Neural cell (in vitro differentiated cells): ENCODE results near the gene ADCK2. TPM values are rescaled to one million over a fixed set of nuclear protein-coding genes. Genes with fewer than 3 reads are reported as not detected.
A peak's percentile ranks its signal among the peaks of the same experiment; 100 is the strongest.
"Not testable (repeated sequence)": the region's sequence is repeated elsewhere in the genome, so short reads cannot be mapped to it uniquely, and the experiment has no call there.

Experiments used
- H2AFZ ChIP-seq: fragments of 200-600, 300-800 bp; sonication (generic), shearing (Covaris generic); 2 replicates; pipeline ENCODE4 v1.6.0; 2014; ENCODE audit warnings: low read depth, mild to moderate bottlenecking, antibody characterized with exemption, low read length, moderate library complexity
- H3F3A ChIP-seq: fragments of 200-600 bp; shearing (Covaris generic); 2 replicates; pipeline ENCODE4 v1.6.1; 2016; ENCODE audit warnings: mild to moderate bottlenecking, moderate library complexity, mixed read lengths, antibody characterized with exemption, low read length; ENCODE audit not compliant: insufficient read depth, poor library complexity, severe bottlenecking
- H3K27ac ChIP-seq: fragments of 200-600, 300-800 bp; sonication (generic), shearing (Covaris generic); 2 replicates; pipeline ENCODE4 v1.5.1; 2014; ENCODE audit warnings: mild to moderate bottlenecking, low read length, moderate library complexity
- H3K27me3 ChIP-seq: fragments of 300-800, 200-600 bp; sonication (generic), shearing (Covaris generic); 2 replicates; pipeline ENCODE4 v1.6.0; 2014; ENCODE audit warnings: mild to moderate bottlenecking, low read depth, low read length, moderate library complexity; ENCODE audit not compliant: insufficient read depth
- H3K36me3 ChIP-seq: fragments of 300-800, 200-600 bp; sonication (generic), shearing (Covaris generic); 2 replicates; pipeline ENCODE4 v1.5.1; 2014; ENCODE audit warnings: mild to moderate bottlenecking, antibody characterized with exemption, low read length, moderate library complexity; ENCODE audit not compliant: insufficient read depth
- H3K4me2 ChIP-seq: fragments of 300-800, 200-600 bp; sonication (generic), shearing (Covaris generic); 2 replicates; pipeline ENCODE4 v1.6.0; 2014; ENCODE audit warnings: mild to moderate bottlenecking, low read length
- H3K4me3 ChIP-seq: fragments of 300-800, 200-600 bp; sonication (generic), shearing (Covaris generic); 2 replicates; pipeline ENCODE4 v1.5.1; 2014; ENCODE audit warnings: mild to moderate bottlenecking, low read length, moderate library complexity
- H3K79me2 ChIP-seq: fragments of 200-600 bp; shearing (Covaris generic); replicated peaks from 2 replicates; pipeline ENCODE4 v1.6.0; 2014; ENCODE audit warnings: mild to moderate bottlenecking, low read length, moderate library complexity; ENCODE audit not compliant: insufficient read depth
- H3K9ac ChIP-seq: fragments of 300-800, 200-600 bp; sonication (generic), shearing (Covaris generic); 2 replicates; pipeline ENCODE4 v1.6.1; 2016; ENCODE audit warnings: mild to moderate bottlenecking, low read length, mixed read lengths
- H3K9me2 ChIP-seq: fragments of 200-600 bp; shearing (Covaris generic); 2 replicates; pipeline ENCODE4 v1.6.1; 2016; ENCODE audit warnings: mild to moderate bottlenecking, low read length, mixed read lengths; ENCODE audit not compliant: insufficient read depth
- H3K9me3 ChIP-seq: fragments of 200-600, 300-800 bp; sonication (generic), shearing (Covaris generic); 2 replicates; pipeline ENCODE4 v1.6.1; 2016; ENCODE audit warnings: mild to moderate bottlenecking, mixed run types, low read length, moderate library complexity, mixed read lengths
- H4K20me1 ChIP-seq: fragments of 200-600 bp; shearing (Covaris generic); 2 replicates; pipeline ENCODE4 v1.6.1; 2016; ENCODE audit warnings: mild to moderate bottlenecking, mixed run types; ENCODE audit not compliant: insufficient read depth
- EP300 ChIP-seq: fragments of 450-650 bp; conservative IDR thresholded peaks from 2 replicates; pipeline ENCODE4 v1.6.1; 2014; ENCODE audit warnings: antibody characterized with exemption, mild to moderate bottlenecking, moderate library complexity; ENCODE audit not compliant: poor library complexity, severe bottlenecking
- EZH2 ChIP-seq: fragments of 200-600, 300-800 bp; shearing (Covaris generic), sonication (generic); IDR thresholded peaks from 2 replicates; pipeline ENCODE4 v1.6.1; 2014; ENCODE audit warnings: antibody characterized with exemption, low read length, borderline replicate concordance, mild to moderate bottlenecking; ENCODE audit not compliant: insufficient read depth, poor library complexity, severe bottlenecking
- MXI1 ChIP-seq: fragments of 450-650 bp; conservative IDR thresholded peaks from 2 replicates; pipeline ENCODE4 v1.6.1; 2014; ENCODE audit warnings: antibody characterized with exemption, mild to moderate bottlenecking; ENCODE audit not compliant: poor library complexity, severe bottlenecking
- POLR2AphosphoS5 ChIP-seq: IDR thresholded peaks from 2 replicates; pipeline ENCODE4 v1.6.1; 2012
- RAD21 ChIP-seq: fragments of 450-650 bp; conservative IDR thresholded peaks from 2 replicates; pipeline ENCODE4 v1.6.1; 2014; ENCODE audit warnings: antibody characterized with exemption, mild to moderate bottlenecking, moderate library complexity
- SMC3 ChIP-seq: fragments of 450-650 bp; conservative IDR thresholded peaks from 2 replicates; pipeline ENCODE4 v1.6.1; 2014; ENCODE audit warnings: antibody characterized with exemption, mild to moderate bottlenecking, moderate library complexity; ENCODE audit not compliant: poor library complexity
- TAF1 ChIP-seq: IDR thresholded peaks from 2 replicates; pipeline ENCODE4 v1.6.1; 2012; ENCODE audit warnings: low read depth
- polyA plus RNA-seq: library from polyadenylated mRNA; depleted of rRNA; stranded (reverse); fragments of >200 nt; gene quantifications from 2 replicates; pipeline ENCODE4 v1.2.3, GENCODE V29; 2014
- TF ChIP-seq, protein P1 (sequence below): fragments of 450-650 bp; IDR thresholded peaks from 2 replicates; pipeline ENCODE4 v1.5.1; 2014; ENCODE audit warnings: antibody characterized with exemption, mild to moderate bottlenecking, moderate library complexity; ENCODE audit not compliant: poor library complexity, severe bottlenecking
- TF ChIP-seq, protein P2 (sequence below): IDR thresholded peaks from 2 replicates; pipeline ENCODE4 v1.6.1; 2012; ENCODE audit warnings: borderline replicate concordance

ADCK2 gene
- polyA plus RNA-seq, 1 donor from 2014 or later, result 20.2 TPM

DNA sequence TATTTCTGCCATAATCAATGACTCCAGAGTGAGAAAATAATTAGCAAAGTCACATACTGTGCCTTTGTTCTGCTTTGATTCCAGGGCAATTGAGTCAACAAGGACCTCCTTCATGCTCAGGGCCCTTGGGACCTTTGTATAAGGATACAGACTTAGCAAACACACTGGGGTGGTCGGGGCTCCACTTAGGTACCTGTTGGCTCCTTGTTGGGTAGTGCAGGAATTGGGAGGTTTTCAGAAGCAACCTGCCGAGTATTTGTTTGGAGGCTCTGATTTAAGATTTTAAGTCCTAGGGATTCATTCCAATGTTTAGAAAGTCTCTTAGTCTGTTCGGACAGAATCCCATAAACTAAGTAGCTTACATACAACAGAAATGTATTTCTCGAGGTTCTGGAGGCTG lies 3.0 kb downstream of the ADCK2 start:
- Histone ChIP-seq H3K79me2 (no peaks in the 10 kb centered on the region), H3F3A (no peaks in the 10 kb centered on the region), H2AFZ (no peak overlapping the region), H3K4me2 (no peak overlapping the region), H3K27me3 (peaks cover 13% of the 10 kb centered on the region), H3K36me3 (no peaks in the 10 kb centered on the region), H3K9me2 (no peaks in the 10 kb centered on the region), H3K4me3 (peak overlapping the region; percentile 9), H3K9ac (no peak overlapping the region), H3K9me3 (no peaks in the 10 kb centered on the region), H3K27ac (no peak overlapping the region), H4K20me1 (no peaks in the 10 kb centered on the region)
- TF ChIP-seq TAF1 (no peak), EP300 (no peak), POLR2AphosphoS5 (no peak), EZH2 (no peak), MXI1 (no peak), SMC3 (no peak), RAD21 (no peak)
- TF ChIP-seq, protein P1, sequence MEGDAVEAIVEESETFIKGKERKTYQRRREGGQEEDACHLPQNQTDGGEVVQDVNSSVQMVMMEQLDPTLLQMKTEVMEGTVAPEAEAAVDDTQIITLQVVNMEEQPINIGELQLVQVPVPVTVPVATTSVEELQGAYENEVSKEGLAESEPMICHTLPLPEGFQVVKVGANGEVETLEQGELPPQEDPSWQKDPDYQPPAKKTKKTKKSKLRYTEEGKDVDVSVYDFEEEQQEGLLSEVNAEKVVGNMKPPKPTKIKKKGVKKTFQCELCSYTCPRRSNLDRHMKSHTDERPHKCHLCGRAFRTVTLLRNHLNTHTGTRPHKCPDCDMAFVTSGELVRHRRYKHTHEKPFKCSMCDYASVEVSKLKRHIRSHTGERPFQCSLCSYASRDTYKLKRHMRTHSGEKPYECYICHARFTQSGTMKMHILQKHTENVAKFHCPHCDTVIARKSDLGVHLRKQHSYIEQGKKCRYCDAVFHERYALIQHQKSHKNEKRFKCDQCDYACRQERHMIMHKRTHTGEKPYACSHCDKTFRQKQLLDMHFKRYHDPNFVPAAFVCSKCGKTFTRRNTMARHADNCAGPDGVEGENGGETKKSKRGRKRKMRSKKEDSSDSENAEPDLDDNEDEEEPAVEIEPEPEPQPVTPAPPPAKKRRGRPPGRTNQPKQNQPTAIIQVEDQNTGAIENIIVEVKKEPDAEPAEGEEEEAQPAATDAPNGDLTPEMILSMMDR, result no peak
- TF ChIP-seq, protein P2, sequence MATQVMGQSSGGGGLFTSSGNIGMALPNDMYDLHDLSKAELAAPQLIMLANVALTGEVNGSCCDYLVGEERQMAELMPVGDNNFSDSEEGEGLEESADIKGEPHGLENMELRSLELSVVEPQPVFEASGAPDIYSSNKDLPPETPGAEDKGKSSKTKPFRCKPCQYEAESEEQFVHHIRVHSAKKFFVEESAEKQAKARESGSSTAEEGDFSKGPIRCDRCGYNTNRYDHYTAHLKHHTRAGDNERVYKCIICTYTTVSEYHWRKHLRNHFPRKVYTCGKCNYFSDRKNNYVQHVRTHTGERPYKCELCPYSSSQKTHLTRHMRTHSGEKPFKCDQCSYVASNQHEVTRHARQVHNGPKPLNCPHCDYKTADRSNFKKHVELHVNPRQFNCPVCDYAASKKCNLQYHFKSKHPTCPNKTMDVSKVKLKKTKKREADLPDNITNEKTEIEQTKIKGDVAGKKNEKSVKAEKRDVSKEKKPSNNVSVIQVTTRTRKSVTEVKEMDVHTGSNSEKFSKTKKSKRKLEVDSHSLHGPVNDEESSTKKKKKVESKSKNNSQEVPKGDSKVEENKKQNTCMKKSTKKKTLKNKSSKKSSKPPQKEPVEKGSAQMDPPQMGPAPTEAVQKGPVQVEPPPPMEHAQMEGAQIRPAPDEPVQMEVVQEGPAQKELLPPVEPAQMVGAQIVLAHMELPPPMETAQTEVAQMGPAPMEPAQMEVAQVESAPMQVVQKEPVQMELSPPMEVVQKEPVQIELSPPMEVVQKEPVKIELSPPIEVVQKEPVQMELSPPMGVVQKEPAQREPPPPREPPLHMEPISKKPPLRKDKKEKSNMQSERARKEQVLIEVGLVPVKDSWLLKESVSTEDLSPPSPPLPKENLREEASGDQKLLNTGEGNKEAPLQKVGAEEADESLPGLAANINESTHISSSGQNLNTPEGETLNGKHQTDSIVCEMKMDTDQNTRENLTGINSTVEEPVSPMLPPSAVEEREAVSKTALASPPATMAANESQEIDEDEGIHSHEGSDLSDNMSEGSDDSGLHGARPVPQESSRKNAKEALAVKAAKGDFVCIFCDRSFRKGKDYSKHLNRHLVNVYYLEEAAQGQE, result no peak

DNA sequence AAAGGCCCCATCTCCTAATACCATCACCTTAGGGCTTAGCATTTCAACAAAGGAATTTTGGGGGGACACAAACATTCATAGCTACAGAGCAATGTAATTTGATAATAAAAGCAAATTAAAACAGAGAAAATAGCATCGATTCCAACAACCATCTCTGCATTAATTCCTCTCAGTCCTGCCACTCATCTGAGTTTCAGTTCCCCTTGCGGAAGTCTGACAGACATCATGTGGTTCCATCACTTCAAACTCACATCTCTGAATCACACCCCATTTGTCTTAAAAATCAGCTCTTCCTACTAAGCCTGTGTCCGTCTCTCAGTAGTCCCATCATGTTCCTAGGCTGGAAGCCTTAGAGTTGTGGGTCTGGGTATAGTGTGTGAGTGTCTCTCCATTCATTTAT lies 3.6 kb downstream of the ADCK2 start:
- no peak overlapping the region for H3K27ac ChIP-seq
- no peaks in the 10 kb centered on the region for H3K9me3 ChIP-seq
- H3K36me3 ChIP-seq, result no peaks in the 10 kb centered on the region
- H3F3A ChIP-seq, result no peaks in the 10 kb centered on the region
- H3K4me3 ChIP-seq, result no peak overlapping the region
- no peak for TF ChIP-seq EZH2
- TF ChIP-seq, protein P2, result no peak
- no peak for TF ChIP-seq EP300
- no peak for TF ChIP-seq POLR2AphosphoS5
- no peak for TF ChIP-seq SMC3
- TF ChIP-seq RAD21, result no peak
- no peak for TF ChIP-seq MXI1
- TF ChIP-seq, protein P1, result no peak
- TF ChIP-seq TAF1, result no peak
- no peaks in the 10 kb centered on the region for H4K20me1 ChIP-seq
- H3K27me3 ChIP-seq, result peaks cover 13% of the 10 kb centered on the region
- no peak overlapping the region for H3K9ac ChIP-seq
- no peak overlapping the region for H3K4me2 ChIP-seq
- H3K9me2 ChIP-seq, result no peaks in the 10 kb centered on the region
- H3K79me2 ChIP-seq, result no peaks in the 10 kb centered on the region
- no peak overlapping the region for H2AFZ ChIP-seq

DNA sequence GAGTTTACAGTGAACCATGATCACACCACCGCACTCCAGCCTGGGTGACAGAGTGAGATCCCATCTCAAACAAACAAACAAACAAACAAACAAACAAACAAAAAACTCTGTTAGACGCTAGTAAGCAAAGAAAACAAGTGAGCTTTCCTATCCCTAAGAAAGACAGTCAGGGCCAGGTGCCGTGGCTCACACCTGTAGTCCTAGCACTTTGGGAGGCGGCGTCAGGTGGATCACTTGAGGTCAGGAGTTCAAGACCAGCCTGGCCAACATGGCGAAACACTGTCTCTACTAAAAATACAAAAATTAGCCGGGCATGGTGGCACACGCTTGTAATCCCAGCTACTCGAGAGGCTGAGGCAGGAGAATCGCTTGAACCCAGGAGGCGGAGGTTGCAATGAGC lies 4.2 kb downstream of the ADCK2 start:
- H3K79me2 ChIP-seq, H2AFZ ChIP-seq, H3K4me2 ChIP-seq, H3K27ac ChIP-seq, H3K9me3 ChIP-seq, H3K9ac ChIP-seq, H3K9me2 ChIP-seq, H3F3A ChIP-seq, H3K36me3 ChIP-seq, H4K20me1 ChIP-seq, H3K4me3 ChIP-seq: not testable (repeated sequence)
- H3K27me3 ChIP-seq, result peaks cover 12% of the 10 kb centered on the region
